GM12872 (cell line): ENCODE results near the gene FBXO24.

ENCODE experiments used
- TF ChIP-seq, protein P1 (sequence below): IDR thresholded peaks from 3 replicates; pipeline ENCODE4 v1.5.1; 2011; ENCODE audit warnings: low read depth, mild to moderate bottlenecking, low read length, moderate library complexity; ENCODE audit not compliant: insufficient read depth

Gene FBXO24

DNA sequence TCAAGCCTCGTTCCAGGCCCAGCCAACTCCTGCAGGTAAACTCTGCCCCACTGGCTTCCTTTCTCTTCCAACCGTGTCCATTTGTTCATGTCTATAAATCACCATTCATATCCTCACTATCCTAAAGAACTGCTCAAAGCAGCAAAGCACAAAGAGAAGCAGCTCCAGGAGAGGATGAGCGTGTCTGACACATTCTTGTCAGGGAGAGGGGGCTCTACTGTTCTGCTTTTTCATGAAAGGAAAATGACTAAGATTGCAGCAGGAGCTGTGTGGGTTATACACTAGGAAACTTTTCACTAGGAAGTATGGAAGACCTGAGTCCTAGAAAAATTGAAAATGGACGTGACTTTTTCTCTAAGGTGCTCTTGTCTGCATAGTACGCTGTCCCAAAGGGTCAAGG lies 30.4 kb upstream of the FBXO24 start:
- TF ChIP-seq, protein P1, sequence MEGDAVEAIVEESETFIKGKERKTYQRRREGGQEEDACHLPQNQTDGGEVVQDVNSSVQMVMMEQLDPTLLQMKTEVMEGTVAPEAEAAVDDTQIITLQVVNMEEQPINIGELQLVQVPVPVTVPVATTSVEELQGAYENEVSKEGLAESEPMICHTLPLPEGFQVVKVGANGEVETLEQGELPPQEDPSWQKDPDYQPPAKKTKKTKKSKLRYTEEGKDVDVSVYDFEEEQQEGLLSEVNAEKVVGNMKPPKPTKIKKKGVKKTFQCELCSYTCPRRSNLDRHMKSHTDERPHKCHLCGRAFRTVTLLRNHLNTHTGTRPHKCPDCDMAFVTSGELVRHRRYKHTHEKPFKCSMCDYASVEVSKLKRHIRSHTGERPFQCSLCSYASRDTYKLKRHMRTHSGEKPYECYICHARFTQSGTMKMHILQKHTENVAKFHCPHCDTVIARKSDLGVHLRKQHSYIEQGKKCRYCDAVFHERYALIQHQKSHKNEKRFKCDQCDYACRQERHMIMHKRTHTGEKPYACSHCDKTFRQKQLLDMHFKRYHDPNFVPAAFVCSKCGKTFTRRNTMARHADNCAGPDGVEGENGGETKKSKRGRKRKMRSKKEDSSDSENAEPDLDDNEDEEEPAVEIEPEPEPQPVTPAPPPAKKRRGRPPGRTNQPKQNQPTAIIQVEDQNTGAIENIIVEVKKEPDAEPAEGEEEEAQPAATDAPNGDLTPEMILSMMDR = no peak

DNA sequence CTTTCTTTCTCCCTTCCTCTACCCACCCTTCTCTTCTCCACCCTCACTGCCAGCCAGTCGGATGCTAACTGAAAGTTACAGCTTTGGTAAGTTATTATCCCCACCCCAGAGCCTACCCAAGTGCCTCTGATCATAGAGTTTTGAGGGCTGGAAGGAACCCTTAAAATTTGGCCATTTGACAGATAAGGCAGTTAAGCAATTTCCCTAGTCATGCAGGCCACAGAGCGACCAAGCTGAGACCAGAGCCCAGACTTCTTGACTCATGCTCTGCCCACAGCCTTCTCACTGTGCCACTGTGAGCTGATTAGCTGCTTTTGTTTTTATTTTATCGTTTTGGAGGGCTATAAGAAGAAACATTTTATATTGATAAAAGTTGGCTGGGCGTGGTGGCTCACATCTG lies 29.6 kb upstream of the FBXO24 start:
- TF ChIP-seq, protein P1 = no peak

DNA sequence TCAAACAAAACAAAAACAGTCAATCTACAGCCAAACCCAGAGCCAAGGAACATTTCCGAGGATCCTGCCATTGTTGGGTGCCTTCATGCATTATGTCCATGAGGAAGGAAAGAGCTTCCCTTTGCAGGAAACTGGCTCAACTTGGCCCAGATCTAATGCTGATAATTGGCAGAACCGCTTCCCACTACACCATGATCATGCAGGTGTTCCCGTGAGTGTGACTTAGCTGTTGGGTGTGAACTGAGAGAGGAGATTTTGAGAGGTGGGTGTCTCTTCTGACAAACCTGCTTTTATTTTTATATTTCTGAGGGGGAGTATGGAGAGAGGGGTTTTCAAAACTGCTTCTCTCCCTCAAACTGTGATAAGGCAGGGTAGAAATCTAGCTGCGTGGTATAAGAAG lies 27.0 kb upstream of the FBXO24 start:
- TF ChIP-seq, protein P1 = no peak

DNA sequence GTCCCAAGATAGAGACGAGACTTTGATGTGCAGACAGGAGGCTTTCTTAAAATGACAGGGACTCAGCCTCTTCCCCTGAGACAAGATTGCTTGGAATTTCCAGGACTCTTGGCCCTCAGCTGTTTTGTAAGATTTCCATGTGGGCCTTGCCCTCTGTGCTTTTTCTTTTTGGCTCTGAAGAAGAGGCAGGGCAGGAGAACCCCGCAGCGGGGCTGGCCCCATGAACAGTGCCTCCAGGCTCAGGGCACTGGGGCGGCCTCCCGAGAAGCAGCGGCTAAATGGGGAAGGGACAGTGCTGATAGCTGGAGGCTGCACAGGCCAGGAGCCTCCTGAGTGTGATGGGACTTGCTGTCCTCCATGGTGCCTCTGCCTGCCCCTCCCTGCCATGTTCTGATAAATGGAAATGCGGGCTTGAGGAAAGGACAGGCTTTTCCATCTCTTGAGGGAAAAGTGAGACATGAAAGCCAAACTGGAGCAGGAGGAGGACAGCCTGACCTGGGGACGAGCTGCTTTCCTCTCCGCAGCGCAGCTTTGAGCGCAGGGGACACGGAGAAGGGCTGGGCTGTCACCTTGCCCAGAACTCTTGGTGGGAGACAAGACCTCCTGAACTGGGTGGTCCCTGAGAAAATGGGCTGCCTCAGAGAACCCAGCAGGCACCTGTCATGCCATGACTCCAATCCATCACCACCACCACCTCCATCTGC lies 24.5 kb upstream of the FBXO24 start:
- TF ChIP-seq, protein P1 = no peak

- TF ChIP-seq, protein P1 = no peak
Measured at GRCh38 chr7:100562195-100563099, 23.7 kb upstream of the FBXO24 start.

GRCh38 chr7:100563100-100563564 lies 23.0 kb upstream of the FBXO24 start:
- TF ChIP-seq, protein P1 = no peak

DNA sequence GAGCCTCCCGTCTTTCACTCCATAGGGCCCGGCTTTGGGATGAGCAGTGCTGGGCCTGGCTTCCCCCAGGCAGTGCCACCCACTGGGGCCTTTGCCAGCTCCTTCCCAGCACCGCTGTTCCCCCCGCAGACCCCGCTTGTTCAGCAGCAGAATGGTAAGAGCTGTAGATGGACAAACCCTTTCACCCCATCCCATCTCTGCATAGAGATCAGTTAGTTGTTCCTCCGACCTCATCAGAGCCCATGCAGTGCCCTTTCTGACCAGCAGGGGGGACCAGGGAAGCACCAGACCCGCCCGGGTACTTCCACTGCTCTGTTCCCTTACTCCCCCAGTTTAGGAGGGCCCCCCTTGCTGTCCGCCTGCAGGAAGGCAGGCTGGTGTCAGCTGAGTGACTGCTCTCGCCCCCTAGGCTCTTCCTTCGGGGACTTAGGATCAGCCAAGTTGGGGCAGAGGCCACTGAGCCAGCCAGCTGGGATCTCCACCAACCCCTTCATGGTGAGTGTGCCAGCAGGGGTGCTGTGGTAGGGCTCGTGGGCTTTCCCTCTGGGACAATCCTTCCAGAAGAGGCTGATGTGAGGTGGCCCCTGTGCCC lies 22.2 kb upstream of the FBXO24 start:
- TF ChIP-seq, protein P1 = peak; percentile 99
